ENCODE results near the gene ARRB1. TPM values are rescaled to one million over a fixed set of nuclear protein-coding genes. Genes with fewer than 3 reads are reported as not detected.
"Not testable (repeated sequence)": the region's sequence is repeated elsewhere in the genome, so short reads cannot be mapped to it uniquely, and the experiment has no call there.

Gene ARRB1
- total RNA-seq, 1 donor from 2014 or later: 8.8 TPM

- H3K36me3 ChIP-seq (ENCODE audit: control insufficient read depth, insufficient read depth, low read length): no peaks in the 10 kb centered on the region
- no peak for DNase-seq (ENCODE audit: low read depth)
- no peak overlapping the region for H3K4me3 ChIP-seq (ENCODE audit: low read depth, low read length)
- TF ChIP-seq CTCF (IDR thresholded peaks at IDR 0.05; ENCODE audit: insufficient read depth, low read length, poor library complexity, severe bottlenecking): no peak
- no peaks in the 10 kb centered on the region for H3K27me3 ChIP-seq (ENCODE audit: control insufficient read depth, insufficient read depth, low read length)
Measured at GRCh38 chr11:75277211-75277805, 74.2 kb downstream of the ARRB1 start.

- no peak overlapping the region for H3K4me3 ChIP-seq (ENCODE audit: low read depth, low read length)
- TF ChIP-seq CTCF (IDR thresholded peaks at IDR 0.05; ENCODE audit: insufficient read depth, low read length, poor library complexity, severe bottlenecking): no peak
Measured at GRCh38 chr11:75276686-75277085, 74.8 kb downstream of the ARRB1 start.

DNA sequence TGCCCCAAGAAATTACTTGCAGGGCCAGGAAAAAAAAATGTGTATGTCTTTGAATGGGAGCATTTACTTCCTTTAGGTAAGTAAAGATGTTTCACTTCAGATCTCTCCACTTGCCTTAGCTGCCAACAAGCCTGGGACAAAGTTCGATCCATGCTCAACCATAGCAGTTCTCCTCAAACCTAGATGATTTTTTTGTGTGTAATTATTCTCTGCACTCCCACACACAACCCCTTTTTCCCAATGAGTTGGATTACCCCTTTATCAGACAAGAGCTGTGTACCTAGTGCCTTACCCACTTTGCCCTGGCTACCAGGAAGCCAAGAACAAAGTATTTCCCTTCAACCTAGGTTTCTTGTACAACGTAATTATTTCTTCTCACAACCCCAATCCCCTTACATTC, 75.3 kb downstream of the ARRB1 start:
- DNase-seq (ENCODE audit: low read depth): no peak
- H3K27me3 ChIP-seq (ENCODE audit: control insufficient read depth, insufficient read depth, low read length): no peaks in the 10 kb centered on the region
- no peak for TF ChIP-seq CTCF (IDR thresholded peaks at IDR 0.05; ENCODE audit: insufficient read depth, low read length, poor library complexity, severe bottlenecking)
- no peak overlapping the region for H3K4me3 ChIP-seq (ENCODE audit: low read depth, low read length)
- no peaks in the 10 kb centered on the region for H3K36me3 ChIP-seq (ENCODE audit: control insufficient read depth, insufficient read depth, low read length)

More at GRCh38 chr11:75276686-75277085, 74.8 kb downstream of the ARRB1 start:
- H3K36me3 ChIP-seq (ENCODE audit: control insufficient read depth, insufficient read depth, low read length): no peaks in the 10 kb centered on the region
- no peak for DNase-seq (ENCODE audit: low read depth)
- H3K27me3 ChIP-seq (ENCODE audit: control insufficient read depth, insufficient read depth, low read length): no peaks in the 10 kb centered on the region

- DNase-seq (ENCODE audit: low read depth): no peak
- no peaks in the 10 kb centered on the region for H3K27me3 ChIP-seq (ENCODE audit: control insufficient read depth, insufficient read depth, low read length)
- H3K4me3 ChIP-seq (ENCODE audit: low read depth, low read length): no peak overlapping the region
- H3K36me3 ChIP-seq (ENCODE audit: control insufficient read depth, insufficient read depth, low read length): no peaks in the 10 kb centered on the region
- no peak for TF ChIP-seq CTCF (IDR thresholded peaks at IDR 0.05; ENCODE audit: insufficient read depth, low read length, poor library complexity, severe bottlenecking)
Measured at GRCh38 chr11:75275581-75275980, 75.9 kb downstream of the ARRB1 start.

DNA sequence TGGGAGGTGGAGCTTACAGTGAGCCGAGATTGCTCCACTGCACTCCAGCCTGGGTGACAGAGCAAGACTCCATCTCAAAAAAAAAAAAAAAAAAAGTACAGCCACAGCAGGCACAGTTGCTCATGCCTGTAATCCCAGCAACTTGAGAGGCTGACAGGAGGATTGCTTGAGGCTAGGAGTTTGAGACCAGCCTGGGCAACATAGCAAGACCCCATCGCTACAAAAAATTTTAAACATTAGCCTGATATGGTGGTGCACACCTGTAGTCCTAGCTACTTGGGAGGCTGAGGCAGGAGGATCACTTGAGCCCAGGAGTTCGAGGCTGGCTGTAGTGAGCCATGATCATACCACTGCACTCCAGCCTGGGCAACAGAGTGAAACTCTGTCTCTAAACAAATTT, 76.7 kb downstream of the ARRB1 start:
- H3K36me3 ChIP-seq (ENCODE audit: control insufficient read depth, insufficient read depth, low read length); DNase-seq (ENCODE audit: low read depth); H3K27me3 ChIP-seq (ENCODE audit: control insufficient read depth, insufficient read depth, low read length); H3K4me3 ChIP-seq (ENCODE audit: low read depth, low read length): not testable (repeated sequence)

GRCh38 chr11:75273411-75274391, 77.8 kb downstream of the ARRB1 start:
- no peak for TF ChIP-seq CTCF (IDR thresholded peaks at IDR 0.05; ENCODE audit: insufficient read depth, low read length, poor library complexity, severe bottlenecking)
- no peaks in the 10 kb centered on the region for H3K36me3 ChIP-seq (ENCODE audit: control insufficient read depth, insufficient read depth, low read length)

More at GRCh38 chr11:75273411-75274391, 77.8 kb downstream of the ARRB1 start:
- Histone ChIP-seq H3K27me3 (ENCODE audit: control insufficient read depth, insufficient read depth, low read length) (no peaks in the 10 kb centered on the region), H3K4me3 (ENCODE audit: low read depth, low read length) (no peak overlapping the region)
- no peak for DNase-seq (ENCODE audit: low read depth)
